Measurements from ENCODE around the gene NAA10.

DNA sequence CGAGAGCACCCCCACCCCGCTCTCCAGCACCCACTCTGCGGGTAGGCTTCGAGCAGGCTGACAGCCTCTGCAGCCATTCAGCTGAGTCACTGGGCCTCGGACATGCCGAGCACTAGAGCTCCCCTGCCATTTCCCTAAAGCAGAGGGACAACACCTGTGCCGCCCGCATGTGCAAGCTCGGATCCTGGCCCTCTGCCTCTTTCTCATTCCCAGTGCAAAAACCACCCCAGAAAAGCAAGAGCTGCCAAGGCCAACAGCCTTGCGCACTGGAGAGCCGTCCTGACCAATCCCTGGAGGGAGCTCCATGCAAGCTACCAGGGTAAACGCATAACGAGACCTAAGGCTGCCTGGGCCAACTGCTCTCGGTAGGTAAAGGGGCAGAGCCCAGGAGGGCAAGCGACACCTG is 31.4 kb upstream of the NAA10 start:
- TF ChIP-seq POLR2A (IDR thresholded peaks at IDR 0.05) (no peak), EP300 (IDR thresholded peaks at IDR 0.05) (no peak)
- TF ChIP-seq, protein P1, sequence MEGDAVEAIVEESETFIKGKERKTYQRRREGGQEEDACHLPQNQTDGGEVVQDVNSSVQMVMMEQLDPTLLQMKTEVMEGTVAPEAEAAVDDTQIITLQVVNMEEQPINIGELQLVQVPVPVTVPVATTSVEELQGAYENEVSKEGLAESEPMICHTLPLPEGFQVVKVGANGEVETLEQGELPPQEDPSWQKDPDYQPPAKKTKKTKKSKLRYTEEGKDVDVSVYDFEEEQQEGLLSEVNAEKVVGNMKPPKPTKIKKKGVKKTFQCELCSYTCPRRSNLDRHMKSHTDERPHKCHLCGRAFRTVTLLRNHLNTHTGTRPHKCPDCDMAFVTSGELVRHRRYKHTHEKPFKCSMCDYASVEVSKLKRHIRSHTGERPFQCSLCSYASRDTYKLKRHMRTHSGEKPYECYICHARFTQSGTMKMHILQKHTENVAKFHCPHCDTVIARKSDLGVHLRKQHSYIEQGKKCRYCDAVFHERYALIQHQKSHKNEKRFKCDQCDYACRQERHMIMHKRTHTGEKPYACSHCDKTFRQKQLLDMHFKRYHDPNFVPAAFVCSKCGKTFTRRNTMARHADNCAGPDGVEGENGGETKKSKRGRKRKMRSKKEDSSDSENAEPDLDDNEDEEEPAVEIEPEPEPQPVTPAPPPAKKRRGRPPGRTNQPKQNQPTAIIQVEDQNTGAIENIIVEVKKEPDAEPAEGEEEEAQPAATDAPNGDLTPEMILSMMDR (IDR thresholded peaks at IDR 0.05): no peak
